AG04450 (cell line): ENCODE measurements around the gene WIF1. TPM values are rescaled to one million over a fixed set of nuclear protein-coding genes. Genes with fewer than 3 reads are reported as not detected.

Experiments used
- CTCF ChIA-PET: fragments of 300-600, 350-600 bp; formaldehyde crosslinking; extraction: SDS; loops from one replicate; lab custom pipeline; 2022; ENCODE audit warnings: antibody characterized with exemption, inconsistent platforms; lab: Charles Lee
- POLR2A ChIA-PET: fragments of 350-600 bp; formaldehyde crosslinking; extraction: SDS; loops from one replicate; lab custom pipeline; 2021; ENCODE audit warnings: antibody characterized with exemption, inconsistent platforms; lab: Yijun Ruan, JAX
- DNase-seq: peaks from one replicate; pipeline ENCODE4 v3.0.0-alpha.2; 2011; ENCODE audit warnings: low read depth, low spot score
- H3K27ac ChIP-seq: one replicate; pipeline ENCODE4 v1.5.1; 2012; ENCODE audit warnings: low read depth, low read length, control low read depth
- H3K27me3 ChIP-seq: one replicate; pipeline ENCODE4 v1.6.0; 2012; ENCODE audit warnings: low read length; ENCODE audit not compliant: control insufficient read depth, insufficient read depth
- H3K4me3 ChIP-seq: 2 replicates; pipeline ENCODE4 v1.5.1; 2011; ENCODE audit warnings: mild to moderate bottlenecking, low read depth, low read length, control low read depth
- H3K9me3 ChIP-seq: 2 replicates; pipeline ENCODE4 v1.5.1; 2012; ENCODE audit warnings: low read length; ENCODE audit not compliant: control insufficient read depth, insufficient read depth
- polyA plus RNA-seq: library from polyadenylated mRNA; depleted of rRNA; stranded (reverse); fragments of >200 nt; gene quantifications from 2 replicates; pipeline ENCODE4 v1.2.3, GENCODE V29; 2011
- TF ChIP-seq, protein P1 (sequence below): IDR thresholded peaks from 2 replicates; pipeline ENCODE4 v1.5.1; 2011; ENCODE audit warnings: low read depth, low read length, control low read depth, inconsistent platforms

The WIF1 gene
- polyA plus RNA-seq, 1 experiment = not detected

GRCh38 chr12:65067383-65067782 is 53.7 kb downstream of the WIF1 start:
- Histone ChIP-seq H3K27ac (no peak overlapping the region), H3K9me3 (no peaks in the 10 kb centered on the region), H3K27me3 (peaks cover under 1% of the 10 kb centered on the region), H3K4me3 (no peak overlapping the region)
- CTCF ChIA-PET = interaction anchor here (0.7 kb wide), 1 partner anchor 57 kb away, joined by 3 read pairs; no protein-coding TSS in a partner anchor
- no peak for DNase-seq
- TF ChIP-seq, protein P1, sequence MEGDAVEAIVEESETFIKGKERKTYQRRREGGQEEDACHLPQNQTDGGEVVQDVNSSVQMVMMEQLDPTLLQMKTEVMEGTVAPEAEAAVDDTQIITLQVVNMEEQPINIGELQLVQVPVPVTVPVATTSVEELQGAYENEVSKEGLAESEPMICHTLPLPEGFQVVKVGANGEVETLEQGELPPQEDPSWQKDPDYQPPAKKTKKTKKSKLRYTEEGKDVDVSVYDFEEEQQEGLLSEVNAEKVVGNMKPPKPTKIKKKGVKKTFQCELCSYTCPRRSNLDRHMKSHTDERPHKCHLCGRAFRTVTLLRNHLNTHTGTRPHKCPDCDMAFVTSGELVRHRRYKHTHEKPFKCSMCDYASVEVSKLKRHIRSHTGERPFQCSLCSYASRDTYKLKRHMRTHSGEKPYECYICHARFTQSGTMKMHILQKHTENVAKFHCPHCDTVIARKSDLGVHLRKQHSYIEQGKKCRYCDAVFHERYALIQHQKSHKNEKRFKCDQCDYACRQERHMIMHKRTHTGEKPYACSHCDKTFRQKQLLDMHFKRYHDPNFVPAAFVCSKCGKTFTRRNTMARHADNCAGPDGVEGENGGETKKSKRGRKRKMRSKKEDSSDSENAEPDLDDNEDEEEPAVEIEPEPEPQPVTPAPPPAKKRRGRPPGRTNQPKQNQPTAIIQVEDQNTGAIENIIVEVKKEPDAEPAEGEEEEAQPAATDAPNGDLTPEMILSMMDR = no peak
- POLR2A ChIA-PET = no interaction called here

- Histone ChIP-seq H3K27me3 (peaks cover 3% of the 10 kb centered on the region), H3K9me3 (no peaks in the 10 kb centered on the region), H3K27ac (no peak overlapping the region), H3K4me3 (no peak overlapping the region)
- DNase-seq = no peak
- ChIA-PET CTCF (interaction anchor here (0.6 kb wide), 1 partner anchor 1644 kb away, joined by 3 read pairs; no protein-coding TSS in a partner anchor), POLR2A (no interaction called here)
- TF ChIP-seq, protein P1 = no peak
These were observed 65.2 kb downstream of the WIF1 start for GRCh38 chr12:65055859-65056258.

- no peak for DNase-seq
- TF ChIP-seq, protein P1 = no peak
- Histone ChIP-seq H3K27ac (no peak overlapping the region), H3K27me3 (peaks cover 2% of the 10 kb centered on the region), H3K4me3 (no peak overlapping the region), H3K9me3 (no peaks in the 10 kb centered on the region)
- ChIA-PET POLR2A (no interaction called here), CTCF (no interaction called here)
These were observed 69.9 kb downstream of the WIF1 start for GRCh38 chr12:65051218-65051617.

DNA sequence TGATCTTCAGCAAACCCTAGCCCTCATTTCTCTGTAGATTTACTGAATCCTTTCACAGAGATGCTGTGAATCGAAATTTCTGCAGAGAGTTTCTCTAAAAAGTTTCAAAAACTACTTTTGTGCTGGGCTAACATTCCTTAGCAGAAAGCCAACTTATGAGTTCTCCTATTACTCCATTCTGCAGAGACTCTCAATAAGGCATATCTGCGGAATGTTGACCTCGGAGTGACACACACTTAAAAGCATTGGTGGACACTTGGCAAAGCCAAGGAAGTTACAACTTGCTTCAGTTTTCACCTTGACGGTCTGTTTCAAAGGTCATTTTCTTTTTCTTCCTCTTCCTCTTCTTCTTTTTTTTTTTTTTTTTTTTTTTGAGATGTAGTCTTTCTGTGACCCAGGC is 75.8 kb downstream of the WIF1 start:
- POLR2A ChIA-PET = no interaction called here
- TF ChIP-seq, protein P1 = no peak
- Histone ChIP-seq H3K27ac (no peak overlapping the region), H3K27me3 (peaks cover 2% of the 10 kb centered on the region), H3K9me3 (no peaks in the 10 kb centered on the region), H3K4me3 (no peak overlapping the region)
- DNase-seq = no peak
- CTCF ChIA-PET = no interaction called here

GRCh38 chr12:65039301-65039700 is 81.8 kb downstream of the WIF1 start:
- DNase-seq = no peak
- Histone ChIP-seq H3K27ac (no peak overlapping the region), H3K9me3 (no peaks in the 10 kb centered on the region), H3K27me3 (no peaks in the 10 kb centered on the region), H3K4me3 (no peak overlapping the region)
- POLR2A ChIA-PET = no interaction called here
- CTCF ChIA-PET = no interaction called here
- TF ChIP-seq, protein P1 = no peak
